DMS 273 (cell line): ENCODE measurements around the gene CWF19L1.

Experiments used
- DNase-seq: peaks from one replicate; lab custom pipeline; 2025; ENCODE audit not compliant: unreplicated experiment; lab: John Stamatoyannopoulos, UW

CWF19L1 gene

DNA sequence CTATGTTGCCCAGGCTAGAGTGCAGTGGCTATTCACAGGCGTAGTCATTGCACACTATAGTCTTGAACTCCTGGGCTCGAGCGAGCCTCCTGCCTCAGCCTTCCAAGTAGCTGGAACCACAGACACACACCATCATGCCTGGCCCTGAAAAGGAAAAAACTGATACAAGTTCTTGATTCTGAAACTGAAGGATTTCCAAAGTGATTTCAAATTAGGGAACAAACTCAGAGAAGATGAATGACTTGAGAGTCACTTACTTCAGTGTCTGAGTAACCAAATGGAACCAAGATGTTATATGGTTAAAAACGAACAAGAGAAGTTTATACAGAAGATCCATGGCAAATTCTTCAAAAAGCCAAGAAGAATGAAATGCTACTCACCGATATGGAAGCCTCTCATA is 14.4 kb downstream of the CWF19L1 start:
- DNase-seq, result no peak

DNA sequence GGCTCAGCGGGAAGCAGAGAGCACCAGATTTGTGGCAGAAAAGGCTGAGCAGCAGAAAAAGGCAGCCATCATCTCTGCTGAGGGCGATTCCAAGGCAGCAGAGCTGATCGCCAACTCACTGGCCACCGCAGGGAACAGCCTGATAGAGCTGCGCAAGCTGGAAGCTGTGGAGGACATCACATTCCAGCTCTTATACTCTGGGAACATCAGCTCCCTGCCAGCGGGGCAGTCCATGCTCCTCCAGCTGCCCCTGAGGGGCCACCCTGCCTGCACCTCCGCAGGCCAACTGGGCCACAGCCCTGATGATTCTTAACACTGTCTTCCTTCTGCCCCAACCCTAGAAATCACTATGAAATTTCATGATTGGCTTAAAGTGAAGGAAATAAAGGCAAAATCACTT is 18.6 kb downstream of the CWF19L1 start:
- DNase-seq, result no peak

DNA sequence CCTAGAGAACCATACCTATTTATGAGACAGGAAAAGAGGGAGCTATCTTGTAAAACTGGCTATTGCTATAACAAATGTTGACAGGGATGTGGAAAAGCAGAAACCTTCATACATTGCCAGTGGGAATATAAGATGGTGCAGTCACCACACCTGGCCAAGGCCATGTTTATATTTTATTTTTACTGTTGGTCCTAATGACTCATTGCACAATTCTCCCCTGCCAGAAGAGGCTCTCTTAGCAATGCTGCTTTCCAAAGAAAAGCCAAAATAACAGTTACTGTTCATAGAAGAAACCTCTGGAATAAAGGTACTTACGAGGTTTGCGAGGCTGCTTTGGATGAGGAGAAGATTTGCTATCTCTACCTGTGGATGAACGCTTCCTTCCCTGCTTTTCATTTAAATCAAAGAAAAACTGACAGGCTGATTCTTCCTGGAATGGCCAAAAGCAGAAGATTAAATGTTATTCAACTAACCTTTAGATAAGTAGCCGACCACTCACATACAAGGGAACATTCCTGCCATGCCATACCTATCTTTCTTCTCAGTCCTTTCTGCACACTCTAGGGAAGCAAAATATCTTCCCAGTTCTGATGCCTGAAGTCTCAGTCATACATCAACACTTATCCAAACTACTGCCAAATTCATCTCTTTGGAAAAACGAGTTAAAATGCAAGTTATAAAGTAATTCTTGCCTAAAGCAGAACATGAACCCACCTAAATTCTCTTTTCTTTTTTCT is 21.8 kb downstream of the CWF19L1 start:
- DNase-seq, result no peak

DNA sequence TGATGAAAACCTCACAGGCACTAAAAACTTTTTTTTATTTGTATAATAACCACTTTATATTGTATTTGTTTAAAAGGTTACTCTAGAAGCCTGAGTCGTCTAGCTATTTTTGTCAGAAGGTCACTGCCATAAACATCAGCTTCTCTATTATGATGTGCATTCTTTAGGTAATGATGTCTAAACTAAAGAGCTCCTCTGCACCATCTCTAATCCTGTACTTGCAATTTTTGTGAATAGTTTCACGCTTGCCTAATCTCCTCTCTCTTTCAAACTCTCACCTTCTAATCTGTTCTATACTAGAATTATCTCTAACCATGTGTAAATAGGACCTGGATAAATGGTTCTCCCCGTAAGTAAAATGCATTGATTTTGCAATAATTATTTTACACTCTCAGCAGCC is 27.6 kb downstream of the CWF19L1 start:
- no peak for DNase-seq

DNA sequence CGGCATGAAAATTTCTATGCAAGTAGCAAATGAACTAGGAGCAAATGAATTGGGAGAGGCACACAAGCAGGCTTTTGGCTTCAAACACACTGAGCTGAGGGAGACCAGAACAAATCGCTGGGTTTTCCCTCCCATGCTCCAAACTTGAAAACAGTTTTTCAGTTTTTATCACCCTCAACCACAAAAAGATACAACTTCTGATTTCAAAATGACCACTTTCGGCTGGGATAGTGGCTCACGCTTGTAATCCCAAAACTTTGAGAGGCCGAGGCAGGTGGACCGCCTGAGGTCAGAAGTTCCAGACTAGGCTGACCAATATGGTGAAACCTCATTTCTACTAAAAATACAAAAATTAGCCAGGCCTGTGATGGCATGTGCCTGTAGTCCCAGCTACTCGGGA is 29.0 kb downstream of the CWF19L1 start:
- no peak for DNase-seq

DNA sequence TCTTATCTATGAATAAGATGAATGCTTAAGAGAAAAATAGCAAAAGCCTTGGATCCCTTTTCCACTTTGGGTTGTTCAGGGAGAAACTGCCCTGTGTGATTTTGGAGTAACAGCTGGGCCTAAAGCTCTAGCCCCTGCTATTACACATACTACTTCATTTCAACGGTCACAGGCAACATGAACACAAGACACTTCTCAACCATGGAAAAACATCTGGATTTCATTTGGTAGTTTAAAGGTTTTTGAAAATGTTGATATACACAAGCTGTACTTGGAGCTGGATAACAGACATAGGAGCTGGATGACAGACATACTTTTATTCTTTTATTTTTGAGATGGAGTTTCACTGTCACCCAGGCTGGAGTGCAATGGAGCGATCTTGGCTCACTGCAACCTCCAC is 35.3 kb downstream of the CWF19L1 start:
- no peak for DNase-seq

DNA sequence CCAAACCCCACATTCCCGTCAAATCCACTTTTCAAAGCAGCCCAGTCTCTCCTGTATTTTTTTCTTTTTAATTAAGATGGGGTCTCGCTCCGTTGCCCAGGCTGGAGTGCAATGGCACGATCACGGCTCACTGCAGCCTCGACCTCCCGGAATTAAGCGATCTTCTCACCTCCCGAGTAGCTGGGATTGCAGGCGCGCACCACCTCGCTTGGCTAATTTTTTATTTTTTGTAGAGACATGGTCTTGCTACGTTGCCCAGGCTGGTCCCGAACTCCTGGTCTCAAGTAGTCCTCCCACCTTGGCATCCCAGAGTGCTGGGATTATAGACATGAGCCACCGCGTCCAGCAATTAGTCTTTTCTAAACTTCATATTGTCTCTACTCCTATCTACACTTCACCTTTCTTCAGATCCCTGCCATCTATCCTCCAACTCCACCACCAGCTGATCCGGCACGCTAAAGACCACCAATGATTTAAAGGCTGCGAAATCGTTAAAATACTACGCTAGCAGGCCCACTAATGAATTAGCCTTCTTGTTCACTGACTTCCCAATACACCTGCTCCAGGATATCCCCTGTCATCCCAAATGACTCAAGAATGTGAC is 37.5 kb downstream of the CWF19L1 start:
- DNase-seq, result no peak

DNA sequence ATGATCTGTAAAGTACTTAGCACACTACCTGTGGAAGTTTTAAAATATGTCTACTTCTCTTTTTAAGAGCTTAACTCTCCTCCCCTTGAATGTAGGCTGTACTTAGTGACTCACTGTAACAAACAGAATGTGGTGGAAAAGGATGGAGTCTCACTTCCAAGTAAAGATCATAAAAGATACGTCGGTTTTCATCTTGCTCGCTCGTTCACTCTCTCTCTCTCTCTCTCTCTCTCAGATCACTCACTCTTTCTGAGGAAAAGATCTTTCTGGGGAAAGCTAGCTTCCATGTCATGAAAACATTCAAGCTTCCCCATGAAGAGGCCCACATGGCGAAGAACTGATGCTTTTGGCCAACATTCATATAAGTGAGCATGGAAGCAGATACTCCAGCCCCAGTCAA is 43.6 kb downstream of the CWF19L1 start:
- no peak for DNase-seq

DNA sequence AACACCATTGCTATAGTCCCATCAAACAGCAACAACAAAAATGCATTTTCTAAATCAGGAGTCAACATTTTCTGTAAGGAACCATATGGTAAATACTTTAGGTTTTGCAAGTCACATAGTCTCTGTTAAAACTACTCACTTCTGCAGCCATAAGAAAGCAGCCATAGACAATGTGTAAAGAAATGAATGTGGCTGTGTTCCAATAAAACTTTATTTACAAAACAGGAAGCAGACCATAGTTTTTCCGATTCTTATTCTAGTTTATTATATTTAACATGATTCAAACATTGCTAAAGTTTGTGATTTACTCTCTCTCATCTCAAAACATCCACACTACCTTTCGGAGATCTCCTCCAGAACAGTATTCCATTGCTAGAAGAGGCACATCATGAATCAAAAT is 44.9 kb downstream of the CWF19L1 start:
- DNase-seq, result no peak

DNA sequence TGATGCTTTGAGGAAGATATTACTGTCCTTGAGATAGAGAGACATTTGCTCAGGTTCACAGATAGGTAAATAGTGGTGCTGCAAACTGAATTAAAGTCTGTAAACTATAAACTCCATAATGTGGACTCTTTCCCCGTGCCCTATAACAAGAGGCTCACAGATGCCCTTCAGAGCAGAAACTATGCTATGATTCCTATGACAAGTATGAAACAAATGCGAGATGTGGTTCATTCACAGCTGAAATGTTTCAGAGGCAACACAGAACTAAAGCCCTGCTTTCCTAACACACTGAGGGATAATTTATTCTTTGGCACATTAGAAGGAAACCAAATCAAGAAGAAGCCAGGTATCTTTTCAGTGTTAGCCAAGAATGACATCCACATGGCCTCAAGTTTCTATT is 51.4 kb downstream of the CWF19L1 start:
- no peak for DNase-seq

DNA sequence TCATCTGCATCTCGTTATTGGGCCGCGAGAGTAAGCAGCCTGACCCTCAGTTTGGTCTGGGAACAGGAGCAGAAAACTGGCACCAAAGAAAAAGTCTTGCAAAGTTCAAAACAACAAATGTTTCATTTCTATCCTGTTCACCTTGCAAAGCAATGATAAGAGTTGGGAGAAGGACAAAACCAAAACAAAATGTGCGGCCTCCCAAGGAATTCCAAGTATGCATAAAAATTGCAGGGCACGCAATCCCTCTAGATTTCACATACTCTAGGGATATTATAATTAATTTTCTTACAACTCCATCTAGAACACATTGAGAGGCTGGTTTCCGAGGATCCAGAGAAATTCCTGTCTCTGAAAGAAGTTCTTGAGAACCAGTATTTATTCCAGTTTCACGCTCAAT is 58.1 kb downstream of the CWF19L1 start:
- DNase-seq, result no peak

DNA sequence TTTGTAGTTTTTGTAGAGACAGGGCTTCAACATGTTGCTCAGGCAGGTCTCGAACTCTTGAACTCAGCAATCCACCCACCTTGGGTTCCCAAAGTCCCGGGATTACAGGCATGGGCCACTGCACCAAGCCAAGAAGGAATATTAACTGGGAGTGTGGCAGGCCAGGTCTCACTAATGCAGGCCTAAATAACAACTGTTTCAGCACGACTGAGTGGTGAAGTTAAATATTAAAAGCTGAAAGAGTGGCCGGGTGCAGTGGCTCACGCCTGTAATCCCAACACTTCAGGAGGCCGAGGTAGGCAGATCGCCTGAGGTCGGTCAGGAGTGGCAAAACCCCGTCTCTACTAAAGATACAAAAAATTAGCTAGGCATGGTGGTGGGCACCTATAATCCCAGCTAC is 59.2 kb downstream of the CWF19L1 start:
- no peak for DNase-seq

DNA sequence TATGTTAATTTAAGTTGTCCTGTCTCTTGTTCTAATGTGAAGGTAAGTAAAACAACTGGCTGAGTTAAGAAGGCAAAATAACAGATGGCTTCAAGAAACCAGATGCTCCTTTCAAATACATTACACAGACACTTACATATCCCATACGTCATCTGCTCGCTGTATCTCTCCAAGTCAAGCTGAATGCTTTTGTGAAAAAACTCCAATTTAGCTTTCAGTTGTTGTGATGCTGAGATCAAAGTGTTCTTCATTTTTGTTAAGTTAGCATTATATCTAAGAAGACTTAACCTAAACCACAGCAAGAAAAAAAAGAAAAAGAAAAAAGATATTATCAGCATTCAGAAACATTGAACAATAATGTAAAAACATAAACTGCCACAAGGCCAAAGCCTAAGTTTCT is 63.1 kb downstream of the CWF19L1 start:
- peak; percentile 79 for DNase-seq

DNA sequence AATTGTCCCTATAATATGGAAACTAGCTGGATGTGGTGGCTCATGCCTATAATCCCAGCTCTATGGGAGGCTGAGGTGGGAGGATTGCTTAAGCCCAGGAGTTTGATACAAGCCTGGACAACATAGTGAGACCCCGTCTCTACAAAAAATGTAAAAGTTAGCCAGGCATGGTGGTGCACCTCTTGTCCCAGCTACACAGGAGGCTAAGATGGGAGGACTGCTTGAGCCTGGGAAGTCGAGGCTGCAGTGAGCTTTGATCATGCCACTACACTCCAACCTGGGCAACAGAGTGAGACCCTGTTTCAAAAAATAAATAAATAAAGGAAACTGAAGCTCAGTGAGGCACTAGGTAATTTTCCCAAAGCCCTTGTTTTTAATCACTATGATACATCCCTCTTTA is 65.9 kb downstream of the CWF19L1 start:
- DNase-seq, result no peak

DNA sequence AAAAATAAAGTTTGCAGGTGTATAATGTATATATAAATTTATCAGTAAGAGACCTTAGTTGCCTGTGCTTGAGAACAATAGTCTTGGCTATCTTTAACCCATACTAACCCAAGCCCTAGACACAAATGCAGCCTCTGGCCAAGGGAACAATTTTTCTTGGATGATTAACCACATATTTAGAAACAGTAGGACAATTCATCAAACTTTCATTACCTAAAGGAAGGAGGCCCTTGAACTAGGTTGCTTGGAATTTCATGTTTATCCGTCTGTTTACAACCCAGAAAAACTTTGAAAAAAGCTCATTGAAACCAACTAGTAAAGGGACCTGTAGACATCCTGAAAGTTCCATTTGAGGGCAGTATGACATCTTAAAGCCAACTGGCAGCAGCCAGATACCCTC is 72.7 kb downstream of the CWF19L1 start:
- no peak for DNase-seq

DNA sequence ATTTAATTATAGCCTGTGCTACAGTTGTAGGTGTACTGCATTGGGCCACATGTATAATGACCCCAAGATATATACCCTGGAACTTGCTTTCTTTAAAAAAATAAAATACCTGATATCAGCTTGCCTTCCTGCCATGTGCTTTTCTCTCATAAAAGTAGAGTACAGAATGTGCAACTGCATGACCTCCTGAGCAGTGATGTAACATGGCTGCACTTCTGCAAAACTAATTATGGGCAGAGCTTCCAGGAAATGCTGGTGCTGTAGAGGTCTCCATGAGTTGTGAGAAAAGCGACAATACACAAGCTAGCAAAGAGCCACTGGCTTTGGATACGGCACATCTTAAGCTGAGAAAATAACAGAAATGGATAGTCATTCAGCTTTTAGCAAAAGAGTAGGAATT is 75.1 kb downstream of the CWF19L1 start:
- no peak for DNase-seq

DNA sequence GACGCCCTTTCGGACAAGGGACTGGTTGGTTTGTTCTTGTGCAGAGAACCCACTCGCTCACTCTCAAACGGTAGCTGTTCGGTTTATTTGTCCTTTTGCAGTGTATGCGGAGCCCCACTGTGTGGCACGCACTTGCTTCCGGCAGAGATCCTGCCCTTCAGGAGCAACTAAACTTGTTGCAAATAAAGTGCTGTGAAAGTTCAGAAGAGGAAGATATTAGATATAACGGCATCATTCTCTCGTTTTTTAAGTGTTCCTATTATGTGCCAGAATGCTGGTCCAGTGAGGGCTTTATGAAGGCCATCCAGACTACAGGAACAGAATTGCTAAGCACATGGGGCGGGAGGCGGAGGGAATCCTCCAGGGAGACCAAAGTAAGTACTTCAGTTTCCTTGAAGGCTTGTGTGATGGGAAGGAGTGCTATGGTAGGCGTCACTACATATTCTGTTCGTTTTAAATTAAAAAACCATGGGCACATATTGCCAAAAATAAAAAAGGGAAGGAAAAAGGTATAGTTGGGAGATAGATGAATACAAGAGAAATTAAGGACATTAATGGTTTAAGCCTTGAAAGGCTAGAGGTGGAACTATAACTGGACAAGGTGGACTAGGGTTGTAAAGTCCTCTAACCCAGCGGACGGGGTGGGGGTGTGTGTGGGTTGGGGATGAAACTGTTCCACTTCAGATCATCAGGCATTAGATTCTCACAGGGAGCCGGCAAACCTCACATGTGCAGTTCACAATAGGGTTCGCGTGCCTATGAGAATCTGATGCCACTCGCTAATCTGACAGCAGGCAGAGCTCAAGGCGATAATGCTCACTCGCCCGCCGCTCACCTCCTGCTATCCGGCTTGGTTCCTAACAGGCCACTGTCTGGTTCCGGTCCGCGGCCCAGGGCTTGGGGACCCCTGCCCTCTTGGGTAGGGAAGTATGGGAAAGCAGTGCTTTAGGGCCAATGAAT is 80.9 kb downstream of the CWF19L1 start:
- peak; percentile 70 for DNase-seq

DNA sequence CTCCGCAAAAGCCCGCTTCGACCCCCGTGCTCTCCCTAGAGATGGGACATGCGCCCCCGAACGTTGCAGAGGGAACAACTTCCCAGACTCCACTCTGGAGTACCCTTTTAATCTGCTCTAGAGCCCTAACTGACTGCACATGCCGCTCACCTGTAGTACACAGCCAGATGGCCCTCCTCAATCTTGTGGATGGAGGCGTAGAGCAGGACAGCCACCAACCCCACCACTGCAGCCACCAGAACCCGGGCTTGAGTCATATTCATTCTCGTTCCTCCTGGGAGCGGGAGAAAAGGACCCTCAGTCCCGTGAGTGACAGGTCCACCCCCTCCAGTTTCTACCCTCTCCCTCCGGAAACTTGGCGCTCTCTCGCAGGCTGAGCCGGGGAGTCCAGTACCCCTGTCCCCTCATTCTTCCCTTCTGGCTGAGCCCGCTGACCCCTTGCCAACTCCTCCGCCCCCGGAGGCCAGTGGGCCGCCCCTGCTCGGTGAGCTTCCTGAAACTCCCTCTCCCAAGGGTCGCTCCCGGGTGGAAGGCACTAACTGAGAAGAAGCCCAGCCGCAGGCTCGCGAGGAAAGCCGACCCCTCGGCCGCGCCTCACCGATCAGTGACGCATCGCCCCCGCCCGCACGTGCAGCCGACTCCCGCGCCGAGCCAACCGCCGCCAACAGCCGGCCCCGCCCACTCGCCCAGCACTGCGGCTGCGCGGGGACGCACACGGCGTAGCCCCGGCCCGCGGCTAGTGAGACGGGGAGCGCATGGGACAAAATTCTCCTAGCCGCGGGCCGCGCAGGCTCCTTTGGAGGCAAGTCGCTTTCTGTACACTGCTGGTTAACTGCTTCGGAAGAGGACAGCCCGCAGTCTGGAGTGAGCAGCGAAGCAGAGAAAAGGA is 81.8 kb downstream of the CWF19L1 start, which contains the start of gene ERLIN1:
Gene ERLIN1, minus strand, starts transcription at position 666 of the 889 bp plus-strand sequence. Its CDS starts 403 bp downstream, at position 263.
- DNase-seq, result peak; percentile 96

DNA sequence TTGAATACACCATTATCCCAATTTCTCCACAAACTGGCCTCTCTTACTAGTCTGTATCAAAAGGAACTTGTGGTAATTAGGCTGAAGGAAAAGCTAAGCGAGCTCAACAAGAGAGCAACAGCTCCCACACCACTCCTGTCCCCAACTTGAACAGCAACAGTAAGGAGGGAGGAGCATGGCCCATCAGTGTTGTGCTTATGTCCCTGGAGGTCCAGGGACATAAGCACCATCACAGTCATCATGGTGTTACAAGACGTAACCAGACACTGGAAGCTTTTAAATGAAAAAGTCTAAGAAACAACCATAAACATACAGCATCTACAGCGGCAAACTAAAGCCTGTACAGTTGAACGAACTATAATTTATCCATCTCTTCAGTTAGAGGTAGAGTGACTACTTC is 82.6 kb downstream of the CWF19L1 start:
- DNase-seq, result peak; percentile 43

DNA sequence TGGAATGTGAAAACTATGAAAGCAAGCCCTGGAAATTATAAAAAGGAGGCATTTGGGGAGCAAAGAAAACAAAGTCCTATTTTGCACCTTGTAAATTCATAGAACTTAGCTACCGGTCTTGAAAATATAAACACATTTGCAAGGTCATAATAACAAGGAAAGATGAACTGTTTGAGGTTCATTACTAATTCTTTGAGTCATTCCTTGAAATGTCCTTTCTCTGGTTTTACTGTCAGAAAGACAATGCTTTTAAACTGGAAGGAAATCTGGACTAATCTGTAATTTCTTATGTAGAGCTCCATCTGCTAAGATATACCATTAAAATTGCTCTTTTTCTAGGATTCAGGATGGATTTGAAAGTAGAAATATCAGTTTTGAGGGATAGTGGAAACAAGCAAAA is 83.0 kb downstream of the CWF19L1 start:
- DNase-seq, result no peak

DNA sequence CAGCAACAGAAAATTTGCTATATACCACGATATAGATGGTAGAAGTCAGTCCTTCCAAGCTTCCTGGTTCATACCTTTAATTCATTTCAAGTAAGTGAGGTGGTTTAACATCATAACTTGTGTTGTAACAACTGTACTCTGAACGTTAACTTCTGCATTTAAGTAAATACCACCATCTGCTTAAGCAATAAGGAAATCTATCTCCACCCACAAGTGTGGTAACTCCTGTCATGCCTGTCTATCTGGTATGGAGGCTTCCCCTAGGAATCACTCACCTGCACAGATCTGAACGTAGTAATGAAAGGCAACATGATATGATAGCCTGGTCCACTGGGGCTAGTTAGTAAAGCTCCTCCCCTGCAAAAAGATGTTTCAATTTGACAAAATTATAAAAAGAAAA is 84.0 kb downstream of the CWF19L1 start:
- peak; percentile 12 for DNase-seq
